Ovary (tissue), 9 donors: Measurements from ENCODE around the gene GNAI2. TPM values are rescaled to one million over a fixed set of nuclear protein-coding genes. Genes with fewer than 3 reads are reported as not detected.
A peak's percentile ranks its signal among the peaks of the same experiment; 100 is the strongest.

Source experiments
- DNase-seq, 5 donors: peaks; one replicate each; pipeline ENCODE4 v3.0.0-alpha.2; 2019 to 2020
- H3K27ac ChIP-seq, 2 donors: fragments of 200-600 bp; one replicate each; pipeline versions ENCODE4 v1.5.1 to v1.8.0; 2019 to 2022
- H3K27me3 ChIP-seq: fragments of 200-600 bp; one replicate; pipeline ENCODE4 v1.8.0; 2022
- H3K36me3 ChIP-seq: fragments of 200-600 bp; sonication (generic); one replicate; pipeline ENCODE4 v1.5.1; 2019
- H3K4me1 ChIP-seq: one replicate; pipeline ENCODE4 v1.8.1; 2013; ENCODE audit warnings: mild to moderate bottlenecking, moderate library complexity; ENCODE audit not compliant: insufficient read depth
- H3K4me3 ChIP-seq: fragments of 200-600 bp; sonication (generic); one replicate; pipeline ENCODE4 v1.5.1; 2017
- H3K9me3 ChIP-seq, 2 donors: fragments of 200-600 bp in 1 of 2; sonication (generic) in 1 of 2; one replicate each; pipeline versions ENCODE4 v1.5.1 to v1.8.1; 2013 to 2019; ENCODE audit warnings: mild to moderate bottlenecking in 1 of 2, moderate library complexity in 1 of 2
- CTCF ChIP-seq, 3 donors: fragments of 450-650 bp in 2 of 3; fragments of 200-600 bp in 1 of 3; IDR thresholded peaks; one replicate each; pipeline versions ENCODE4 v1.5.1 to v1.8.0; 2016 to 2022; ENCODE audit warnings: antibody characterized with exemption in 3 of 3, mild to moderate bottlenecking in 1 of 3
- EP300 ChIP-seq: sonication (generic); formaldehyde crosslinking; IDR thresholded peaks from one replicate; pipeline ENCODE4 v1.6.1; 2017; ENCODE audit warnings: antibody characterized with exemption
- POLR2A ChIP-seq: fragments of 450-650 bp; IDR thresholded peaks from one replicate; pipeline ENCODE4 v1.6.1; 2017; ENCODE audit warnings: antibody characterized with exemption, mild to moderate bottlenecking, moderate library complexity
- WGBS, 3 donors: extraction: QIAGEN DNeasy Blood & Tissue Kit in 1 of 3; methylation state at CpG; one replicate each; pipeline versions ENCODE4 v1.1.5 to v1.1.7; 2013 to 2017; 5-methylcytosine and 5-hydroxymethylcytosine counted together
- intact Hi-C, 4 donors: fragments of 100-400 bp; cut with DNase I; formaldehyde crosslinking; loops; one replicate each; pipeline versions ENCODE4 v1.11.0 to v1.15.1; 2022 to 2023
- polyA plus RNA-seq, 2 donors: library from polyadenylated mRNA; stranded (reverse); fragments of 200-250 nt in 1 of 2; fragments of 350-450 nt in 1 of 2; fragmentation: Illumina TruSeq in 1 of 2; extraction: RNeasy Lipid Tissue Mini Kit (QIAGEN cat#74804) in 1 of 2; gene quantifications; one replicate each; pipeline ENCODE4 v1.2.3, GENCODE V29; 2013 to 2014
- total RNA-seq, 7 donors: library from RNA; depleted of rRNA in 2 of 7; stranded (reverse); fragments of >200 nt in 2 of 7; fragmentation: NEBNext Ultra II Directional in 3 of 7; extraction: Animal tissue kit (Norgen Biotek cat#: 25700) in 3 of 7; gene quantifications; one replicate each; pipeline versions ENCODE4 v1.1.0 to v1.2.4, GENCODE V29; 2016 to 2023
- donor health status: DM: no; HTN: no; CAD: no; lungs with moderate emphysema.
- donor health status: DM: no; HTN: no; CAD: no.
- donor health status: Bipolar disorder and iron deficiency.
- donor health status: DM: yes; HTN: yes; CAD: no.
- donor health status: DM: no; HTN: no; CAD: no.
- donor health status: DM: yes; HTN: yes; CAD: no.

The GNAI2 gene
- total and polyA plus RNA-seq, 9 donors = 72.3 to 309 (median 212) TPM

DNA sequence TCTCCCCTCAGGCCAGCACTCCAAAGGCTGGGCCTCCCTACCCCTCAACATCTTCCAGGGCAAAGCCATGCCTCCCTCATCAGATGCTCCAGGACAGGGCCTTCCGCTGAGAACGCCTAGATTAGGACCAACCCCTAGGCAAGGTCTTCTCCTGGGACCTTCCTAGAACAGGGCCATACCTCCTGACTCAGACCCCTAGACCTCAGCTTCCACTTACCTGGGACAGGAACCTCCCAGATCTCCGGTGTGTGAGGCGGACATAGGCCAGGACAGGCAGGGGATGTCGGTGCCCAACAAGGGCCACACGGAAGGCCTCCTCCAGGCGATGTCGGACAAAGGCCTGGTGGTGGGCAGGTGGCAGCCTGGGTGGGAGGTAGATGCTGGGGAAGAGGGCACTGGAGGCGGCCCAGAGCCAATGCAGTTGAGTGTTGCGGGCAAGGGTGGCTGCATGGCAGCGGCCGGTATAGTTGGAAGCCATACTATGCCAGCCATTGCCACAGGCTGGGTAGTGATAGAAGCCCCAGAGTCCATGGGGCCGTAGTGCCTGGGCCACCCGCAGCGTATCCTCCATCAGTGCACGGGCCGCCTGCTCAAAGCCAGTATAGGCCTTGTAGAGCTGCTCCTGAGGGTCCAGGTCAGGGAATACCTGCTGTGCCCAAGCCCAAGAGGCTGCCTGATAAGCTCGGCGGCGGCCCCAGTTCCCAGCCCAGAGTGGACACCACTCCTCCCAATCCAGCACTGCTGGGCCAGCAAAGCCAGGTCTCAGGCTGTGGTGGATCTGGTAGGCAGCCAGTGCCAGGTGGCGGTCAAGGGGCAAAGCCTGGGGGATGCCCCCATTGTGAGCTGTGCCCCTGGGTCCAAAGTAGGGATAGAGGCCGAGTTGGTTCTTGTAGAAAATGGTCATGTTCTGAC is 58.7 kb downstream of the GNAI2 start:
- no peak for TF ChIP-seq CTCF (IDR thresholded peaks at IDR 0.05)
- no peak for TF ChIP-seq POLR2A
- TF ChIP-seq EP300 = no peak
- H3K27ac ChIP-seq = no peak overlapping the region
- H3K27me3 ChIP-seq = no peaks in the 10 kb centered on the region
- DNase-seq = no peak
- peaks cover 9% of the 10 kb centered on the region for H3K4me1 ChIP-seq
- H3K9me3 ChIP-seq = no peaks in the 10 kb centered on the region
- WGBS, 3 donors = 82 to 88% (median 87%) methylated on average over 21 to 22 of the region's 22 CpGs
- H3K36me3 ChIP-seq = no peaks in the 10 kb centered on the region
- intact Hi-C loops = no loop called here
- no peak overlapping the region for H3K4me3 ChIP-seq

- 72 to 76% (median 72%) methylated on average over 8 of the region's 8 CpGs for WGBS, 3 donors
- TF ChIP-seq CTCF (IDR thresholded peaks at IDR 0.05) (no peak), EP300 (no peak), POLR2A (no peak)
- Histone ChIP-seq H3K4me1 (peaks cover 12% of the 10 kb centered on the region), H3K27me3 (no peaks in the 10 kb centered on the region), H3K36me3 (no peaks in the 10 kb centered on the region), H3K9me3 (no peaks in the 10 kb centered on the region), H3K27ac (no peak overlapping the region), H3K4me3 (no peak overlapping the region)
- DNase-seq = no peak
- intact Hi-C loops = no loop called here
These were observed 59.8 kb downstream of the GNAI2 start for GRCh38 chr3:50295553-50296431.

GRCh38 chr3:50296721-50297383 is 60.8 kb downstream of the GNAI2 start:
- TF ChIP-seq POLR2A = no peak
- TF ChIP-seq CTCF (IDR thresholded peaks at IDR 0.05) = no peak
- Histone ChIP-seq H3K27me3 (no peaks in the 10 kb centered on the region), H3K9me3 (no peaks in the 10 kb centered on the region), H3K36me3 (no peaks in the 10 kb centered on the region), H3K27ac (no peak overlapping the region), H3K4me3 (no peak overlapping the region), H3K4me1 (peaks cover 9% of the 10 kb centered on the region)
- intact Hi-C loops = no loop called here
- DNase-seq = peak in 2 of 5 donors; percentile 47 to 49
- WGBS, 3 donors = 85 to 87% (median 86%) methylated on average over 17 to 18 of the region's 18 CpGs

DNA sequence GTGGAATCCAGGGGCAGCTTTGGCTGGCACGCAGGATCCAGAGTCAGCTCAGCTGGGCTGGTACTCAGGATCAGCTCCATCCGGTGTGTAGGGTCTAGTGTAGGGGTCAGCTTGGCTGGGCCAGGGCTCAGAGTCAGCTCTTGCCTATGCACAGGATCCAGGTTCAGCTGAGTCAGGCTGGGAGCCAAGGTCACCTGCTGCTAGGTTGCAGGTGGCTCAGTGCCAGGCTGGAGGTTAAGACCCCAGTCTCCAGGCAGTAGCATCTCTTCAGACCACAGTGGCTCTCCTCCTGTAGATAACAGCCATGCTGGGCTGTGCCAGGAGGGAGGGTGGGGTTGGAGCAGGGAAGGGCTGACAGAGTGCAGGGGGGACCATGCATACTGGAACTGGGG is 61.4 kb downstream of the GNAI2 start:
- intact Hi-C loops = no loop called here
- H3K36me3 ChIP-seq = no peaks in the 10 kb centered on the region
- no peak overlapping the region for H3K27ac ChIP-seq
- no peaks in the 10 kb centered on the region for H3K9me3 ChIP-seq
- H3K4me1 ChIP-seq = peaks cover 9% of the 10 kb centered on the region
- no peaks in the 10 kb centered on the region for H3K27me3 ChIP-seq
- no peak for TF ChIP-seq EP300
- no peak for TF ChIP-seq POLR2A
- no peak for TF ChIP-seq CTCF (IDR thresholded peaks at IDR 0.05)
- peak in 3 of 5 donors; percentile 61 to 67 (median 63) for DNase-seq
- 80 to 82% (median 81%) methylated on average over 2 of the region's 2 CpGs for WGBS, 3 donors
- H3K4me3 ChIP-seq = no peak overlapping the region
